Measurements from ENCODE around the gene DDIT3.

DDIT3 gene

DNA sequence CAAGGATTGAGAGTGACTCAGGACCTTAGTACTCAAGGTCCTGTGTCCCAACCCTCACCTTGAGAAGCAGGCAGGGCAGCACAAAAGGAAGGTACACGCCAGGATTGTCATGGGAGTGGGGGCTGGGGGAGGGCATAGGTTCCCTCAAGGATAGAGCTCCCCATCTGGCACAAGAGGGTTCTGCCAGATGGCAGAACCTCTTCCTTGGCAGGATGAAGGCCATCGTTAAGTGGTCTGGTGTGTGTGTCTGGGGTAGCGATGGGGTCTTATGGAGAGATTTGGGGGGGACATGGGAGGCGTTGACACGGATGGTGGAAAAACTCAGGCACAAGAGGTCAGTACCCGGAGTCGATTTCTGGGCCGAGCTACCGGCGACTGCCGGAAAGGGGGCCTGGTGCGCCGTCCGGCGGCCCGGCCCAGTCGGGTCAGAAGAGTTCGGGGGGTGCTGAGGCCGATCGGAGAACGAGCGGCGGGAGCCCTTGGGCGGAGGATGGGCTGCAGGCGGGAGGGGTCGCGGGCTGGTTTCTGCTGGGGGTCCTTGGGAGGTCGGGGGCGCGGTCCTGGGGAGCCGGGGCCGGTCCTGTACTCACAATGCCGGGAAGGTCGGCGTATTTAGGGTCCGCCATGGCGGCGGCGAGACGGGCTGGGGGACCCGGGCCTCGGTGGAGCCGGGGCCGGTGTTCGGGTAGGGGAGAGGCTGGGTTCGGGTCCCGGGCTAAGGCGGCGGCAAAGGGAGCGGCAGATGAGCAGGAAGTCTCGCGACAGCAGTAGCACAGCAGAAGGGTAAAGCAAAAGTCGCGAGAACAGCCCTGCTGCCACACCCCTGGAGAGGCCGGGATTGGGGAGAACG, 26.3 kb upstream of the DDIT3 start, which contains the start of gene DCTN2:
TSS of gene DCTN2 (minus strand) at position 755 of the 850 bp plus-strand sequence. CDS start at position 626, 129 bp downstream.
- DNase-seq: peak; percentile 94

DNA sequence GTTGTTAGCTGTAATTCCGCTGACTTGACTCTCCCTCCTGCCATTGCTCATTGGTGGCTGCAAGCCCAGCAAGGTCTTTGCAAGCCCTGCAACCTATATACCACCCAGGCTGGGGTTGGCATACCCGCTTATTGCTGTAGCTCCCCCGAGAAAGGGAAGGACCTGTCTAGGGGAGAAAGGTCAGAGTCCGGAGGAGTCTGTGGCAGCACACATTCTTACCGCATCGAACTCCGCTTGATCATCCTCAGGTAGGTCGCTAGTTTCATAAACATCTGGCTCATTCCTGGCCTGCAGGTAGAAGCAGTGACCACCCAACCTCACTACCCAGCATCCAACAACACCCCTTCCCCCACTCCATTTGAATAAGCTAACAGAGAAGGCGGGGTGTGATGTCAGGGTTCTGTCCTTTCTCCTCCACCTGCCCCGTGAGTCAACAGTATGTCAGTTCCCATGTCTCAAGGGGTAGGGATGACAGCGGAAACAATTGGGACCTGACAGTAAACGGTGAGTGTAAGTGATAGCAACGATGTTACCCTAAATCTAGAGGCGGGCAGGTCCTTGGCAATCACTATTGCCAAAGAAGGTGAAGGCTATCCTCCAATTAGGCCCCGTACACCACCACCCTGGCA, 25.6 kb upstream of the DDIT3 start:
- DNase-seq: no peak

DNA sequence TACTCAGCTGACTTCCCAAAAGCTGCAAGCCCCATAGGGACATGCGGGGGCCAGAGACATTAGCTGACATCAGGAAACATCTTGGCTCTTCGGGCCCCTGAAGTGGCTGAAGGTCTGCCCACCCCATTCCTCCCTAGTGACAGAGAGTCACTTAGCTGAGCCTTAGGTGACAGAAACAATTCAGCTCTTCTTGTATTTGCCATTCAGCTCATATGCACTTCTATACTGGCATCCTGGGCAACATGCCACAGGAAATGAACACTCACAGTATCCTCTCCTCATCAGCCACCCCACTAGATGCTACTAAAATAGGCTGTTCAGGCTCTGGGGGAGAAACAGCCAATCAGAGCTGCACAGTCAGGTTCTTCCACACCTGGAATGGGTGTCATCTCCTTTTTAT, 23.3 kb upstream of the DDIT3 start:
- DNase-seq: no peak

DNA sequence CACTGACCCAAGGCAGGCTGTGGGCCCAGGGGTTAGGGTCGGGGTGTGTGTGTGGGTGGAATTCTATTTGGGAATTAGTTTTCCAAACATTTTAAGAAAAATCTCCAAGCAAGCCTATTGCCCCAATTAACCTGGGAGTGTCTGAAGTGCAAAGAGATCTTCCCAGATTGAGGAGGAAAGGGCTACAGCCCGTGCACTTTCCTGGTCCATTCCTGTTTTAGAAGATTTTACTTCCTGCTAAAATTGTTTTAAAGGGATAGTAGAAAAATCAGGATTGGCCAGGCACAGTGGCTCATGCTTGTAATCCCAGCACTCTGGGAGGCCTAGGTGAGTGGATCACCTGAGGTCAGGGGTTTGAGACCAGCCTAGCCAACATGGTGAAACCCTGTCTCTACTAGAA, 21.4 kb upstream of the DDIT3 start:
- no peak for DNase-seq

DNA sequence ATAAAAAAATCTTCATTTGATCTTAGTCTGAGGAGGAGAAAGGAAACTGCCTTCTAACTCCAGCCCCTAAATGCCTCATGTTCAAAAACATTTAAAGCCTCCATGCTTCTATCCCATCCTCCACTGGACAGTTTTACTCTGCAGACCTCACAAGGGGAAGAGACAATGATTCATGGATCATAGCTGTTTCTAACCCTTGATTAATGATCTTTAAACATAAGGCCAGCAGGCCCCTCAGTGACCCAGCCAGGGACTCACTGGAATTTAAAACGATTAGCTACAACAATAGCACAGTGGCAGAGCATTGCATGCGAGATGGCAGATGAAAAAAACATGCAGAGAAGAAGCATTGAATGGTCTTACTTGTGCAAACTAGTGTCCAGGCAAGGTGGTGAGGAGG, 20.7 kb upstream of the DDIT3 start:
- no peak for DNase-seq

DNA sequence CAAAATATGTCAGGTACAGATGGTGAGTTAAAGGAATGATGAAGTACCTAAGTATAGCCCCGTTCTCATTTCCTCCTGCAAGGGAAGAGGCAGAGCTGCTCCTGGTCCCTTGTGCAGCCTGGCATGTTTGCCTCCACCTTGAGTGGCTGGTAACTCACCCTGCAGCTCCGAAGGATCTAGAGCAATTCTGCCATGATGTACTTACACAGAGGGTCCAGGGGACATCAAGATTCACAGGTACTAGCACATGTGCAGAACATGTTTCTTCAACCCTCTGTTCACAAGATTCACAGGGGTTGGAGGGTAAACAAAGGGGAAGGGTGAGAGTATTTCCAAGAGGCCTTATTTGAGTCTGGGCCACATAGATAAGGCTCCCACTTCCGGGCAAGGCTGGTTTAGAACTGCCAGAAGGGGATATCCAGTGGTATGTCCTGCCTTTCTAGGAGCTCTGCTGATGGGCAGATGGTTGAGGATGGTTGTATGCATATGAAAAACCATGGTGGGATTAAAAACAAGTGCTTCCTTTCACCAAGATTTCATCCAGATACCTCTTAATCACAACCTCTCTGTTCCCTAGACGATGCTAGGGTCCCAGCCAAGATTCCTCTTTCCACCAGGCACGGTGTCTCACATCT, 18.9 kb upstream of the DDIT3 start:
- DNase-seq: no peak

DNA sequence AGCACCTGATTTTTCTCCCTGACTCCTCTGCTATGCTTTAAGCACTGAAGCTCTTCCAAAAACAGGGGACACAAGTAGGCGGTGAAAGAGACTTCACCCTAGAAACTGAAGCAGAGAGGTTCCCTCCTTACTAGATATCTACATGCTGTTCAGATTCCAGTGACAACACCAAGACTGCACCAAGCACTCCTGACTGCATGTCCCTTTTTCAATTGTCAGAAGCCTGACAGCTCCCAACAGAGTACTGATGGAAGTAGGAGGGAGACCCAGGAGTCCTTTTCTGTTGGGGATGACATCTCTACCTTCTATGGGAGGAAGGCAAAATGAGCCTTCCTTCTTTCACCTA, 16.3 kb upstream of the DDIT3 start:
- DNase-seq: no peak

DNA sequence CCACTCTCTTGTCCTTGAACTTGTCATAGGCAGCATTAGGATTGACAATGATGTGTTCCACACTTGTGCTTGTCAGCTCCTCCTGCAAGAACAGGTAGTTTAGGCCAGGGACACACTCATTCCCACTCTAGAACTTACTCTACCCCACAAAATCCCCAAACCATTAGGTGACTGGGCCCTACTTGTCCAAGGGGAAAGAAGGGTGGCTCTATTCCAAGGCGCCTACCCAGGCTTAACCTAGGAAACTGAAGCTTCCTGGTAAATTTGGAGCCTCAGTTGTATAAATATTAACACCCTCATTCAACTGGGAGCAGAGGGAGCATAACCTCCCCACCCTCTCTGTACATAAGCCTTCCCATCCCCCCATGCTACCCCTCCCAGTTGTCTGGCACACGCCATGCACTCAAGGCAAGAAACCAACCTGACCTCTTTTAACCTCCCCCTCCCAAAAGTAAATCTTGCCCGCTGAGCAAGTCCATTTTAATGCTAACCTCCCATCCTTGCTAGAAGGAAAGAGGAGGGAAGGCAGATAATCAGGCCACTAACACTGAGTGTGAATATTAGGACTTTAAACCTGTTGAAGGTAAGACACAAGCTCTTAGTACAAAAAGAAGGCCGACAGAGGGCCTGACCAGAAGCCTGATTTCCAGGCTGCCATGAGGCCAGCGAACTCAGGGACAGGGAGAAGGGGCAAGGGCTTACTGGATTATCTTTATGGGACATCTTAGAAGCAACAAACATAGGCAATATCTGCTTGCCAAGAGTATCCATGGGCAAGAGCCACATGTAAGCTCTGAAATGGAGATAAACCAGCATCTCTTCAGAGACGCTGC, 15.7 kb upstream of the DDIT3 start:
- DNase-seq: no peak

DNA sequence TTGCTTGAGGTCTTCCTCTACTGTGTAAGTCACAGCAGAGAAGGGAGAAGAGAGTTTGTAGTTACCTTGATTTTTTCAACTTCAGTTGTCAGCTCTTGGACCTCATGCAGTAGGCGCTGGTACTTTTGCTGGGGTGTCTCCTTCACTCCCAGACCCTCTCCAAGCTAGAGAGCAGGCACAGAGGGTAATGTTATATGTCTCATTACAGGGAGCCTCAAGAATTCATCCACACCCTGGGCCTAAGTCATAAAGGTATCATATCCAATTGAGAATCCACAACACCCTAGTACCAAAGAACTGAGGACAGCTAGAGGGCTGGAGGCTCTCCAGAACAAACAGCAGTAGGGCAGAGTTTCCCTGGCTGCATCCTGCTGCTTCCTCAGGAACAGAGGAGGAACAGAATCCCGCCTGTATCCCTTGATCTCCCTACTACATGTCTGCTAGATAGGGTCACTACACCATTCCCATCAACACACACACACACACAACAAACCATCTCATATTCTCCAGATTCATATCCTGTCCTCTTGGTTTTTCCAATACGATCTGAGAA, 14.8 kb upstream of the DDIT3 start:
- no peak for DNase-seq

DNA sequence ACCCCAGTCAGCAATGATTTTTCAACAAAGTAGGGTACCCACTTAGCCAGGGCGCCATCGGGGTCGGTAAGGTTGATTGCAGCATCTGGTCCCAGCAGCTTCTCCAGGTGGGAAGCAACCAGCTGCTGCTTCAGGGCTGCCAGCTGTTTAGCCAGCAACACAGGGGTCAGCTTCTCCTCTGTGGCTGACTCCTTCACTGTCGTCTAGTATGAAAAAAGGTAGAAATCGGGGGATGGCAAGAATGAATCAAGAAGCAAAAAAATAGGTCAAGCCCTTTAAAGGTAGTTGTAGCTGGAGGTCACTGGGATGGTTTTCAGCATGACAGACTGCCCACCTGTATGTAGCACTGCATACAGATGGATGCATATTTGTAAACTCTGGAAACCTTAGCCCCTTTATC, 13.9 kb upstream of the DDIT3 start:
- DNase-seq: no peak

DNA sequence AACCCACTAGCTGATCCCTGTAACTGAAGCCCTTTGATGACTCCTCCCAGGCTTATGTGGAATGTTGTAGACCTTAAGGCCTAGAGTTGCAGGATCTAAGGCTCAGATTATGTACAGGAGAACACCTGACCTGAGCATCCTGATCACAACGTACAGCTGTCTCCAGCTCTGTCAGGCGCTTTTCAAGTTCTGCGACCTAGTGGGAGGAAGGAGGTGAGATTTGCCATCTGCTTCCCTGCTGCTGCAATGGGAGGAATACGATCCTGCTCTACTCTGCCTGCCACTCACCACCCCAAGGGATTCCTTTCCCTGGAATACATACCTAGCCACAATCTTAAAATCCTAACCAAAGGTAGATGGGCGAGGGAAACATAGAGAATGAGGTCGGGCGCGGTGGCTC, 12.8 kb upstream of the DDIT3 start:
- DNase-seq: no peak

DNA sequence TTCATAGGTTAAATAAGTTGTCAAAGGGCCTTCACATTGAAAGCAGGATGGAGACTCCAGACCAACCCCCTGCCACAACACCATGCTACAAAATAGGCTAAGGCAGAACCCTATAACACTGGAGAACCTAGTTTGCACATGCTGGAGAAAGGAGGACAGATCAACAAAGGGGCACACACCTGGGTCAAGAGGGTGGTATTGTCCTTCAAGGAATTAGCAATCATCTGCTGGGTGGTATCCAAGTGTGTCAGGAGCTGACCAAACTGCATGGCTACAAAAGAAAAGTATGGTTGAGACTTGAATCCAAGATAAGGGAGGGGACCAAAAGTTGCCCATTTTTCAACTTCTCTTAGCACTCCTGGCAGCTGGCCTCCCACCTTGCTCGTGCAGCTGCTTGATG, 11.5 kb upstream of the DDIT3 start:
- DNase-seq: no peak

DNA sequence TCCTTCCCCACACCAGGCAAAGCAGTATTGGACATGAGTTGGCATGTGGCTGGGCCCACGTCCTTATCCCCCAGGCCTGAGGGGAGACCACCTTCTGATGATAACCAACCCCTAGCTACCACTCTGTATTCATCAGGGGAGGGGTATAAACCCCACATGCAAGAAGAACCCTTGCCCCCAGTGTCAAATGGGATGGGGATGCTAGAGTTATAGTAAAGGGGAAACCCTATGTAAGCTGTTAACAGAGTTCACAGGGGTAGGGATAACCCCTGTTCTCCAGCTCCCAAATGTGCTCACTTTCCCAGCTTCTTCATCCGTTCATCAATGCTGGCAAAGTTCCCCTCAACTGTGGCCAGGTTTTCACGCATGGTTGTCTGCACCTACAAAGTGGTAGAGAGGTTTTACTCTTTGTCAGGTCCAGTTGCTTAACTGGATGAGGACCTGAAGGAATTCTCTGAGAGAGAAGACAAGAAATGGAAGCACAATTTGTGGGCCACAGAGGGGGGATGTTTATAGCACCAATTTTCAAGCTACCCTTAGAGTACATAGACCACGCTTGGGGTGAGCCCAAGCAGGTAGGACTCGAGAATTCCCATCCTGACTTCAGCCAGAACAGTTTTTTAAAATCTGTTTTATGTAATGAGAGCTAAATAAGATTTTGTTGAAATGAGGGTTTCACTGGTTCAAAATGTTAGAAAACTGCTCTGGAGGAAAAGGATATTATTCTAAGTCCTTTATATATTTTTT, 10.3 kb upstream of the DDIT3 start:
- DNase-seq: no peak

DNA sequence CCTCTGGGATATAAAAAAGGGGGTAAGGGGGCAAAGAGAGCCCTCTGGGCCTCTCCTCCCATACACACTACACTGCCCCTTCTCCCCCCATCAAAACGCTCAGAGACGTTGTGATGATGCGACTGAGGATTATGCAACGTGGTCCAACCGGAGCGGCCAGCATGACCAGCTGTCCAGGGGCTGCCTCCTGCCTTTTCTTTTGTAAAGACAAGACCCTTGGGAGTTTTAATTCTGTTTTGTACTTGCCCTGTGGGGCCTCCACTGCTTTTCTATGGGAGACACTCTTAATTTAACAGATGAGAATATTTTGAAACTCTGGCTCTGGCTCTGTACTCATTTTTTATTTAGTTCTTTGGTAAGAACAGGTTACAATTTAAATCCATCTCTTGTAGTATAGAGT, 9.5 kb upstream of the DDIT3 start:
- no peak for DNase-seq

DNA sequence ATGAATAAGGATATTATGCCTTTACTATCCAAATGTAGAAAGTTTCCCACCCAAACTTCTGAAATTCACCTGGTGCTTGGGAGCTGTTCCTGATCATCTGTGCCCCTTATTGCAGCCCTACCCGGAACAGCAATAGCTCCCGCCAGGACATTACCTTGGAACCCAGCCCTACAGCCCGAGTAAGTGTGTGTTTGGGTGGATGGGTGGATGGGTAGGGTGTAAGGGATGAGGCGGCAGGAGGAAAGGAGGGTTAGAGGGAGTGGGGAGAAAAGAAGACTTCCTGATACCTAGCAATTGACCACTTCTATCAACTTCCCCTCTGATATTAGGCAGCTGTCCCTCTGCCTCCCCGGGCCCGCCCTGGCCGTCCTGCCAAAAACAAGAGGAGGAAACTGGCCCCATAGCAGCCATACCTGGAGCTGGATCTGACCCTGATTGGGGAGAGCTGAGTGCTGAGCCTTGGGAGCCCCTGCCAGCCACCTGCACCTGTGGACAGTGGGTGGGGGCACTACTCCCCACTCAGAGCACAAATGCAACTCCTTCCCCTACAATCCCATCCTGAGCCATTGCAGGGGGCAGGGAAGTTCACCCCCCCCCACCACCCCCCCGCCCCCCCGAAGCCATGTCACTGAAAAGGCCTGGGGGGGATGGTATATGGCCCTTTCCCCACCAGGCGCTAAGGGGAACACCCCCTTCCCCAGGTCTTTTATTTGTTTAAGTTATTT, 8.7 kb upstream of the DDIT3 start:
- no peak for DNase-seq

DNA sequence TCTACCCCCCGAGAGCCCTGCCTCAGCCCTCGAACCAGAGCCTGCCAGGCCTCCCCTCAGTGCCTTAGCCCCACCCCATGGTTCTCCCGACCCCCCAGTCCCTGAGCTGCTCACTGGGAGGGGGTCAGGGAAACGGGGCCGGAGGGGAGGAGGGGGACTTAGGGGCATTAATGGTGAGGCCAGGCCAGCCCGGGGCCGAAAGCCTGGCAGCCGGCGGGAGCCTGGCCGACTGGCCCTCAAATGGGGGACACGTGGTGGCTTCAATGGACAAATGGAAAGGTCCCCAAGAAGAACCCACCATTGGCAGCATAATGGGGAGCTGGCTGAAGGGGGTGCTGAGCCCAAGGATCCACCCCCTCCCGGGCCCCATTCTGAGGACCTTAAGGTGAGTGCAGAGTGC, 7.9 kb upstream of the DDIT3 start:
- DNase-seq: no peak

DNA sequence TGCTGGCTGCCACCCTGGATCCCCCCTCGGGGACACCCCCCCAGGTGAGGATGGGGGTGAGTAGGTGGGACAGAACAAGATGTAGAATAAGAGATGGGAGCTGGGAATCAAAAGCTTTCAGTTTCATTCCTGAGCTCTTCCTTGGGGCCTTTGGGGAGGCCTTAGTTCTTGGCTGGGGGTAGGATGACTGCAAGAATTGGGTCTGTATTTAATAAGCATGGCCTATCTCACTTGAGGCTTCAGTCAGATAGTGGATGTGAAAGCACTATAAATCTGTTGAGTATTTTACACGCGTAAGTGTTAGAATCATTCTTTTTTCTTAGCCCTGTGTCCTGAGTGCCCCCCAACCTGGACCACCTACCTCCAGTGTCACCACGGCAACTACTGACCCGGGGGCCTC, 6.9 kb upstream of the DDIT3 start:
- no peak for DNase-seq

DNA sequence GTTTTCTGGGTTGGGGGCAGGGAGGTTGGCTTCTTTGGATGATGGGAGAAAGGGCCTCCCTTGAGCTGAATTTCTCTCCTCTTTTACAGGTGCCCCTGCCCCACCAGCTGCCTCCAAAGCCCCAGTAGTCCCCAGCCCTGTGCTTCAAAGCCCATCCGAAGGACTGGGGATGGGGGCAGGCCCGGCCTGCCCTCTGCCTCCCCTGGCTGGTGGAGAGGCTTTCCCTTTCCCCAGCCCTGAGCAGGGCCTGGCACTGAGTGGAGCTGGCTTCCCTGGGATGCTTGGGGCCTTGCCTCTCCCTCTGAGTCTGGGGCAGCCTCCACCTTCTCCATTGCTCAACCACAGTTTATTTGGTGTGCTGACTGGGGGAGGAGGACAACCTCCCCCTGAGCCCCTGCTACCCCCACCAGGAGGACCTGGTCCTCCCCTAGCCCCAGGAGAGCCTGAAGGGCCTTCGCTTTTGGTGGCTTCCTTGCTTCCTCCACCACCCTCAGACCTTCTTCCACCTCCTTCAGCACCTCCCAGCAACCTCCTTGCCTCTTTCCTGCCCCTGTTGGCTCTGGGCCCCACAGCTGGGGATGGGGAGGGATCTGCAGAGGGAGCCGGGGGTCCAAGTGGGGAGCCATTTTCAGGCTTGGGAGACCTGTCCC, 6.3 kb upstream of the DDIT3 start:
- no peak for DNase-seq

DNA sequence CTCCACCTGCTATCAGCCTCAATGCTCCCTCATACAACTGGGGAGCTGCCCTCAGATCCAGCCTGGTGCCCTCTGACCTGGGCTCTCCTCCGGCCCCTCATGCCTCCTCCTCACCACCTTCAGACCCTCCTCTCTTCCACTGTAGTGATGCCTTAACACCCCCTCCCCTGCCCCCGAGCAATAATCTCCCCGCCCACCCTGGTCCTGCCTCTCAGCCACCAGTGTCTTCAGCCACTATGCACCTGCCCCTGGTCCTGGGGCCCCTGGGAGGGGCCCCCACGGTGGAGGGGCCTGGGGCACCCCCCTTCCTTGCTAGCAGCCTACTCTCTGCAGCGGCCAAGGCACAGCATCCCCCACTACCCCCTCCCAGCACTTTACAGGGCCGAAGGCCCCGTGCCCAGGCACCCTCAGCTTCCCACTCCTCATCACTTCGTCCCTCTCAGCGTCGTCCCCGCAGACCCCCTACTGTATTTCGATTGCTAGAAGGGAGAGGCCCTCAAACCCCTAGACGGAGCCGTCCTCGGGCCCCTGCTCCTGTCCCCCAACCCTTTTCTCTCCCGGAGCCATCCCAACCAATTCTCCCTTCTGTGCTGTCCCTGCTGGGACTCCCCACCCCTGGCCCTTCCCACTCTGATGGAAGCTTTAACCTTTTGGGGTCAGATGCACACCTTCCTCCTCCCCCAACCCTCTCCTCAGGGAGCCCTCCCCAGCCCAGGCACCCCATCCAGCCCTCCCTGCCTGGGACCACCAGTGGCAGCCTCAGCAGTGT, 5.5 kb upstream of the DDIT3 start:
- DNase-seq: no peak
